ENCODE measurements around the gene GNAI1. TPM values are rescaled to one million over a fixed set of nuclear protein-coding genes. Genes with fewer than 3 reads are reported as not detected.

GNAI1 gene
- total and polyA plus RNA-seq, 10 of the 15 experiments (the other 5 are each of a cell fraction or from before 2014, with no cell fraction given) = not detected

GRCh38 chr7:80224415-80224814, 89.8 kb downstream of the GNAI1 start (continued):
- TF ChIP-seq ZNF592 (IDR thresholded peaks at IDR 0.05) (no peak), CREM (IDR thresholded peaks at IDR 0.05; ENCODE audit: low read depth) (no peak), MAX (IDR thresholded peaks at IDR 0.05; ENCODE audit: low read depth, low read length) (no peak), DPF2 (IDR thresholded peaks at IDR 0.05) (no peak), ZBTB33 (IDR thresholded peaks at IDR 0.05) (no peak), BRCA1 (IDR thresholded peaks at IDR 0.05; ENCODE audit: low read depth, low read length) (no peak), POLR2AphosphoS2 (IDR thresholded peaks at IDR 0.05; ENCODE audit: low read depth, low read length) (no peak), FOXM1 (IDR thresholded peaks at IDR 0.05; ENCODE audit: low read depth, low read length) (no peak), IKZF2 (IDR thresholded peaks at IDR 0.05) (no peak), BACH1 (IDR thresholded peaks at IDR 0.05; ENCODE audit: borderline replicate concordance) (no peak), SMC3 (IDR thresholded peaks at IDR 0.05; ENCODE audit: borderline replicate concordance, low read length) (no peak), BCL11A (IDR thresholded peaks at IDR 0.05; ENCODE audit: low read depth, low read length) (no peak), SUZ12 (IDR thresholded peaks at IDR 0.05; ENCODE audit: unreplicated experiment) (no peak), ETV6 (conservative IDR thresholded peaks at IDR 0.05 in 1 of 2, IDR thresholded peaks at IDR 0.05 in 1 of 2; ENCODE audit: borderline replicate concordance in 1 of 2, low read depth in 1 of 2) (no peak)

All from GM12878 (cell line).